ENCODE measurements around the gene ANKRD62.

Gene ANKRD62

DNA sequence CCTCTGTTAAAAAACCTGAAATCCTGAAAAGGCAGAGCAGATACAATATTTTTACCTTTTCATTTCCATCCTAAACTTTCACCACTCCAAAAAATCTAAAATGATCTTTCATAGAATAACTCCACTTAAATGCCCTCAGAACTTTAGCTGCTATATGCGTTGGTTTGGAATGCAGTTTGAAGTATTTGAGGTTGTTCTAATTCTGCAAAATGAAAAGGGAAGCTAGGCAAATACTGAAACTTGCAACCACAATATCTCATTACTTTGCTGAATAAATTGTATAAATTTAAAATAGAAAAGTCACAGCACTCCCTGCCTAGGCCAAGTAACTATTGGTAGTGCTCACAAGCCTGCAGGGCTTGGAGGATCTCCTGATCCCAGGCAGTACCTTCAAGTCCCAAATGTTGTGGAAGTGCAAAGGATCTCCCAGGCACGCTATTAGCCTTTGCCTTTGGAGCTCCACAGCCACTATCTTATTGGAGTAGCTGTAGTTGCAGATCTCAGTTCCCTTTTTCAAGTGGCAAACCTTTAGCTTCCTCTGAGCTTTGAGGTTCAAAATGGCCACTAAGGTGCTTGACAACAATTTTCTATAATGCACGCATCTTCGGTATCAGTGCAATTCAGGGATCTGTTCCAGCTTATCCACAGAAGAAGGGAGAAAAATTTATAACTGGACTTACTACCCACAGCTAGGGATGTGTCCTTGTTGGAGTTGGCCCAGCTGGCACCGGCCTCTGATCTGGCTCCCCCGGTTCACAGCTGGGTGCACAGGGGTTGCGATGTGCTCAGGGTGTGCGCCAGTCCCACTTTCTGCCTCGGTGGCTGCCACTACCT, 43.4 kb upstream of the ANKRD62 start:
- Histone ChIP-seq H3K79me2 (ENCODE audit: insufficient read depth, low read length) (no peaks in the 10 kb centered on the region), H3K4me3 (ENCODE audit: low read length, poor library complexity, severe bottlenecking) (no peak overlapping the region), H3F3A (ENCODE audit: low read depth) (no peaks in the 10 kb centered on the region), H3K9me3 (ENCODE audit: insufficient read depth, low read depth, low read length) (no peaks in the 10 kb centered on the region), H4K20me1 (ENCODE audit: insufficient read depth, low read length, poor library complexity, severe bottlenecking) (no peaks in the 10 kb centered on the region), H3K36me3 (ENCODE audit: insufficient read depth, low read length) (no peaks in the 10 kb centered on the region), H3K4me2 (ENCODE audit: low read depth, low read length, poor library complexity, severe bottlenecking) (no peak overlapping the region), H3K9me2 (replicated peaks; ENCODE audit: low read depth, low read length) (no peaks in the 10 kb centered on the region), H3K27me3 (ENCODE audit: insufficient read depth, low read length, poor library complexity, severe bottlenecking) (no peaks in the 10 kb centered on the region), H3K4me1 (ENCODE audit: insufficient read depth, low read length, poor library complexity, severe bottlenecking) (no peaks in the 10 kb centered on the region), H3K9ac (ENCODE audit: low read depth, low read length, poor library complexity, severe bottlenecking) (no peak overlapping the region), H2AFZ (ENCODE audit: low read length) (no peak overlapping the region)
- TF ChIP-seq, protein P1, sequence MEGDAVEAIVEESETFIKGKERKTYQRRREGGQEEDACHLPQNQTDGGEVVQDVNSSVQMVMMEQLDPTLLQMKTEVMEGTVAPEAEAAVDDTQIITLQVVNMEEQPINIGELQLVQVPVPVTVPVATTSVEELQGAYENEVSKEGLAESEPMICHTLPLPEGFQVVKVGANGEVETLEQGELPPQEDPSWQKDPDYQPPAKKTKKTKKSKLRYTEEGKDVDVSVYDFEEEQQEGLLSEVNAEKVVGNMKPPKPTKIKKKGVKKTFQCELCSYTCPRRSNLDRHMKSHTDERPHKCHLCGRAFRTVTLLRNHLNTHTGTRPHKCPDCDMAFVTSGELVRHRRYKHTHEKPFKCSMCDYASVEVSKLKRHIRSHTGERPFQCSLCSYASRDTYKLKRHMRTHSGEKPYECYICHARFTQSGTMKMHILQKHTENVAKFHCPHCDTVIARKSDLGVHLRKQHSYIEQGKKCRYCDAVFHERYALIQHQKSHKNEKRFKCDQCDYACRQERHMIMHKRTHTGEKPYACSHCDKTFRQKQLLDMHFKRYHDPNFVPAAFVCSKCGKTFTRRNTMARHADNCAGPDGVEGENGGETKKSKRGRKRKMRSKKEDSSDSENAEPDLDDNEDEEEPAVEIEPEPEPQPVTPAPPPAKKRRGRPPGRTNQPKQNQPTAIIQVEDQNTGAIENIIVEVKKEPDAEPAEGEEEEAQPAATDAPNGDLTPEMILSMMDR (conservative IDR thresholded peaks at IDR 0.05; ENCODE audit: low read length): no peak
- no peak for TF ChIP-seq EZH2phosphoT487 (IDR thresholded peaks at IDR 0.05; ENCODE audit: borderline replicate concordance)

GRCh38 chr18:12052866-12053265, 40.8 kb upstream of the ANKRD62 start:
- Histone ChIP-seq H3K4me2 (ENCODE audit: low read depth, low read length, poor library complexity, severe bottlenecking) (no peak overlapping the region), H3K4me1 (ENCODE audit: insufficient read depth, low read length, poor library complexity, severe bottlenecking) (no peaks in the 10 kb centered on the region)

GRCh38 chr18:12053289-12053688, 40.4 kb upstream of the ANKRD62 start:
- no peaks in the 10 kb centered on the region for H4K20me1 ChIP-seq (ENCODE audit: insufficient read depth, low read length, poor library complexity, severe bottlenecking)
- H3K79me2 ChIP-seq (ENCODE audit: insufficient read depth, low read length): no peaks in the 10 kb centered on the region
- H3K9me2 ChIP-seq (replicated peaks; ENCODE audit: low read depth, low read length): no peaks in the 10 kb centered on the region
- no peak overlapping the region for H2AFZ ChIP-seq (ENCODE audit: low read length)
- no peaks in the 10 kb centered on the region for H3K9me3 ChIP-seq (ENCODE audit: insufficient read depth, low read depth, low read length)
- H3K4me1 ChIP-seq (ENCODE audit: insufficient read depth, low read length, poor library complexity, severe bottlenecking): no peaks in the 10 kb centered on the region
- no peaks in the 10 kb centered on the region for H3K36me3 ChIP-seq (ENCODE audit: insufficient read depth, low read length)
- no peak for TF ChIP-seq EZH2phosphoT487 (IDR thresholded peaks at IDR 0.05; ENCODE audit: borderline replicate concordance)
- TF ChIP-seq, protein P1 (conservative IDR thresholded peaks at IDR 0.05; ENCODE audit: low read length): no peak
- H3K4me2 ChIP-seq (ENCODE audit: low read depth, low read length, poor library complexity, severe bottlenecking): no peak overlapping the region
- no peak overlapping the region for H3K9ac ChIP-seq (ENCODE audit: low read depth, low read length, poor library complexity, severe bottlenecking)
- no peaks in the 10 kb centered on the region for H3F3A ChIP-seq (ENCODE audit: low read depth)
- H3K4me3 ChIP-seq (ENCODE audit: low read length, poor library complexity, severe bottlenecking): no peak overlapping the region
- no peaks in the 10 kb centered on the region for H3K27me3 ChIP-seq (ENCODE audit: insufficient read depth, low read length, poor library complexity, severe bottlenecking)

More at GRCh38 chr18:12052866-12053265, 40.8 kb upstream of the ANKRD62 start:
- Histone ChIP-seq H3K36me3 (ENCODE audit: insufficient read depth, low read length) (no peaks in the 10 kb centered on the region), H3K9me2 (replicated peaks; ENCODE audit: low read depth, low read length) (no peaks in the 10 kb centered on the region), H3K79me2 (ENCODE audit: insufficient read depth, low read length) (no peaks in the 10 kb centered on the region), H4K20me1 (ENCODE audit: insufficient read depth, low read length, poor library complexity, severe bottlenecking) (no peaks in the 10 kb centered on the region), H3K27me3 (ENCODE audit: insufficient read depth, low read length, poor library complexity, severe bottlenecking) (no peaks in the 10 kb centered on the region), H3K4me3 (ENCODE audit: low read length, poor library complexity, severe bottlenecking) (no peak overlapping the region), H3K9ac (ENCODE audit: low read depth, low read length, poor library complexity, severe bottlenecking) (no peak overlapping the region), H3F3A (ENCODE audit: low read depth) (no peaks in the 10 kb centered on the region), H2AFZ (ENCODE audit: low read length) (no peak overlapping the region), H3K9me3 (ENCODE audit: insufficient read depth, low read depth, low read length) (no peaks in the 10 kb centered on the region)
- TF ChIP-seq EZH2phosphoT487 (IDR thresholded peaks at IDR 0.05; ENCODE audit: borderline replicate concordance): no peak
- TF ChIP-seq, protein P1 (conservative IDR thresholded peaks at IDR 0.05; ENCODE audit: low read length): no peak
